Heart left ventricle (tissue), 13 donors: ENCODE measurements around the gene SOX8.

Source experiments
- CTCF ChIP-seq, 12 donors: fragments of 200-600 bp; sonication (generic) in 4 of 12; IDR thresholded peaks; one replicate each; pipeline versions ENCODE4 v1.5.0 to v1.8.0; 2018 to 2022; ENCODE audit warnings: antibody characterized with exemption in 12 of 12, mild to moderate bottlenecking in 5 of 12
- POLR2A ChIP-seq, 2 donors: fragments of 450-650 bp; IDR thresholded peaks; one replicate each; pipeline ENCODE4 v1.6.1; 2017; ENCODE audit warnings: antibody characterized with exemption in 2 of 2, mild to moderate bottlenecking in 2 of 2, moderate library complexity in 2 of 2
- donor health status: ischemic (EF 13 %, LVEDD 7.1; RV severe dilation, severe dysfunction).
- donor health status: DM: no; HTN: yes; CAD: no.
- donor health status: DM: no; HTN: no; CAD: no.
- donor health status: ischemic (EF 25% LVEDD 6.9; RV normal size, moderate dysfunction).
- donor health status: ischemic (EF 25% LVEDD 5.7; RV mildly dilated, moderate dysfunction).
- donor health status: ischemic (EF 35%, LVEDD 5.7; RV mildly dilated, moderate dysfunction).
- donor health status: nonischemic (EF 11% LVEDD 7.7; RV severe dilation, severe dysfunction).
- donor health status: DM: yes; HTN: yes; CAD: no.
- donor health status: PGD.
- donor health status: ischemic (EF 29% LVEDD 5.4; RV normal size, mild dysfunction).
- donor health status: nonischemic (EF 23%, LVEDD 6.1; RV moderate dilation, normal function).

- TF ChIP-seq CTCF (IDR thresholded peaks at IDR 0.05) (no peak), POLR2A (IDR thresholded peaks at IDR 0.05) (no peak)
Measured at GRCh38 chr16:1027501-1027815, 45.9 kb downstream of the SOX8 start.
